ENCODE data around the gene RNH1. TPM values are rescaled to one million over a fixed set of nuclear protein-coding genes. Genes with fewer than 3 reads are reported as not detected.

The RNH1 gene
- total RNA-seq, result 211 and 362 TPM in 2 replicates

GRCh38 chr11:506995-507726 is at the start of gene RNH1:
TSS of gene RNH1 (minus strand) at chr11:507242. CDS start at chr11:502162, 5,080 bp downstream.

GRCh38 chr11:536841-537621 is 30.0 kb upstream of the RNH1 start, which contains the start of gene LRRC56:
TSS of gene LRRC56 (plus strand) at chr11:537527. CDS start at chr11:540685, 3,158 bp downstream.

DNA sequence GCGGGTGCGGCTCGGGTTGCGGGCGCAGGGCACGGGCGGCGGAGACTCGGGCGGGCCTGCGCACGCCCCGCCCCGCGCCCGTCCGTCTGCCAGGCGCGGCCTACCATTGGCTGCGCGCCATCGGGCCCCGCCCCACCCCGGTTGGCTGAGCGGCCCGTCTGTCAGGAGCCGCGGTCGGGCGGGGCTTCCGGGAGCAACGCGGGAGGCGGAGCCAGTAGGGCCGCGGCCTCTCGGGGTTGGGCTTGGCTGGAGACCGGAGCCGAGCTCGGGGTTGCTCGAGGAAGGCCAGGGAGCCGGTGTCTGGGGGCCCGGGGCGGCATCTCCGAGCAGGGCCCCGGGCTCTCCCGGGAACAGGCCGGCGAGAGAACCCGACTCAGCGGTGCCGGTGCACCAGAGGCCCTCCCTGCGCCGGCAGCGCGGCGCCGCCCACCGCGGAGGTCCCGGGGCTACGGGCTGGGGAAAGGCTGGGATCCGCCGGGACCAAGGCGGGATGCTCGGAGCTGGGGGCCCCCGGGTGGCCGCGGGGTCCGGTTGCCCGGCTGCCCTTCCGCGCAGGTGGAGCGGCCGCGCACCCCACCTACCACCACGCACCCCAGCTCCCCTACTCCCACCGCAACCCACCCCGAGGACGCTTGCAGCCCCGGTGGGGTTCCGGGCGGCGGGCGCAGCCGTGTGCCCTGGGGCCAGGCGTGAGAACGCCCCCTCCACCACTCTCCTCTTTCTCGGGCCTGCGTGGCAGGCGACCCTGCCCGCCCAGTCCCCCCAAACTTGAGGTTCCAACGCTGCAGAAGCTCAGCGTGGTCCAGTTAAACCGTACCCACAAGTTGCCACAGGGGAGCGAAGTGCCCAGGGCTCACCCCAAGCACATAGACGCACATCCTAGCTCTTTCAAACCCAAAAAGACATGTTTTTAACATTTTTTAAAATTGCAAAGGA is 28.7 kb upstream of the RNH1 start, which contains the start of gene HRAS:
Gene HRAS (minus strand): TSS at position 58 of the 936 bp plus-strand sequence.

GRCh38 chr11:449889-450808 is 56.9 kb downstream of the RNH1 start, which contains the start of gene PTDSS2:
TSS of gene PTDSS2 (plus strand) at chr11:450279. CDS start at chr11:450456, 177 bp downstream.

Other genes starting within 250 kb of the RNH1 start
- gene NLRP6, start 228.8 kb downstream of the RNH1 start, total RNA-seq, result not detected in 2 replicates
- 3.9 and 27.8 TPM in 2 replicates for gene PGGHG, start 218.1 kb downstream of the RNH1 start, total RNA-seq
- not detected in 2 replicates for gene IFITM5, start 207.7 kb downstream of the RNH1 start, total RNA-seq
- 67.6 and 518 TPM in 2 replicates for gene IFITM2, start 199.4 kb downstream of the RNH1 start, total RNA-seq
- 81.3 and 545 TPM in 2 replicates for gene IFITM1, start 193.2 kb downstream of the RNH1 start, total RNA-seq
- gene IFITM3, start 186.4 kb downstream of the RNH1 start, total RNA-seq, result 191 and 603 TPM in 2 replicates
- gene B4GALNT4, start 137.7 kb downstream of the RNH1 start, total RNA-seq, result 14.4 and 50.0 TPM in 2 replicates
- 1.7 and 5.2 TPM in 2 replicates for gene PKP3, start 113.0 kb downstream of the RNH1 start, total RNA-seq
- gene SIGIRR, start 92.2 kb downstream of the RNH1 start, total RNA-seq, result 22.4 and 41.8 TPM in 2 replicates
- 0.39 TPM in 1 of 2 replicates, not detected in the other for gene ANO9, start 65.2 kb downstream of the RNH1 start, total RNA-seq
- 38.4 and 60.8 TPM in 2 replicates for gene PTDSS2, start 57.0 kb downstream of the RNH1 start, total RNA-seq
- 52.8 and 80.4 TPM in 2 replicates for gene HRAS, start 28.3 kb upstream of the RNH1 start, total RNA-seq
- 0.26 and 2.6 TPM in 2 replicates for gene LRRC56, start 30.3 kb upstream of the RNH1 start, total RNA-seq
- gene LMNTD2, start 53.5 kb upstream of the RNH1 start, total RNA-seq, result 0.39 and 1.2 TPM in 2 replicates
- gene RASSF7, start 53.7 kb upstream of the RNH1 start, total RNA-seq, result 6.8 and 8.1 TPM in 2 replicates
- 17.1 and 30.9 TPM in 2 replicates for gene PHRF1, start 69.2 kb upstream of the RNH1 start, total RNA-seq
- gene IRF7, start 108.7 kb upstream of the RNH1 start, total RNA-seq, result 13.3 and 28.1 TPM in 2 replicates
- gene CDHR5, start 117.7 kb upstream of the RNH1 start, total RNA-seq, result 0.26 TPM in 1 of 2 replicates, not detected in the other
- gene SCT, start 119.9 kb upstream of the RNH1 start, total RNA-seq, result not detected in 2 replicates
- not detected in 2 replicates for gene DRD4, start 130.0 kb upstream of the RNH1 start, total RNA-seq
- 21.5 and 33.3 TPM in 2 replicates for gene DEAF1, start 188.0 kb upstream of the RNH1 start, total RNA-seq
- 12.5 and 63.3 TPM in 2 replicates for gene TMEM80, start 188.6 kb upstream of the RNH1 start, total RNA-seq
- gene EPS8L2, start 199.0 kb upstream of the RNH1 start, total RNA-seq, result 17.9 and 20.8 TPM in 2 replicates
- 172 and 222 TPM in 2 replicates for gene TALDO1, start 240.2 kb upstream of the RNH1 start, total RNA-seq